ENCODE results near the gene GID4.
A peak's percentile ranks its signal among the peaks of the same experiment; 100 is the strongest.
"Not testable (repeated sequence)": the region's sequence is repeated elsewhere in the genome, so short reads cannot be mapped to it uniquely, and the experiment has no call there.

Gene GID4

GRCh38 chr17:18038861-18039534 is at the start of gene GID4, which contains the start of gene ATPAF2:
GID4 (plus strand) TSS chr17:18039408; CDS start chr17:18039465, 57 bp downstream.
ATPAF2 (minus strand) TSS chr17:18039168; CDS start chr17:18039013, 155 bp downstream.
- peak; percentile 99 for DNase-seq

- DNase-seq = no peak
Observed at GRCh38 chr17:17989618-17990017, 49.6 kb upstream of the GID4 start.

- DNase-seq = no peak
Observed at GRCh38 chr17:17990282-17990681, 48.9 kb upstream of the GID4 start.

- DNase-seq = no peak
Observed at GRCh38 chr17:17993366-17993765, 45.8 kb upstream of the GID4 start.

GRCh38 chr17:17993852-17994251 is 45.4 kb upstream of the GID4 start:
- DNase-seq = no peak

- DNase-seq = no peak
Observed at GRCh38 chr17:17994271-17995069, 44.7 kb upstream of the GID4 start.

GRCh38 chr17:17995887-17996286 is 43.3 kb upstream of the GID4 start:
- not testable (repeated sequence) for DNase-seq

- no peak for DNase-seq
Observed at GRCh38 chr17:17998934-17999333, 40.3 kb upstream of the GID4 start.

GRCh38 chr17:17999364-18000029 is 39.7 kb upstream of the GID4 start:
- DNase-seq = no peak

- DNase-seq = no peak
Observed at GRCh38 chr17:18000030-18000408, 39.2 kb upstream of the GID4 start.

GRCh38 chr17:18002171-18002570 is 37.0 kb upstream of the GID4 start:
- peak; percentile 52 for DNase-seq

GRCh38 chr17:18004345-18004744 is 34.9 kb upstream of the GID4 start:
- DNase-seq = no peak

GRCh38 chr17:18004884-18005305 is 34.3 kb upstream of the GID4 start:
- no peak for DNase-seq

GRCh38 chr17:18005496-18005895 is 33.7 kb upstream of the GID4 start:
- DNase-seq = no peak

GRCh38 chr17:18006495-18007239 is 32.5 kb upstream of the GID4 start:
- no peak for DNase-seq

- DNase-seq = peak; percentile 84
Observed at GRCh38 chr17:18008496-18009268, 30.5 kb upstream of the GID4 start.

GRCh38 chr17:18009609-18010420 is 29.4 kb upstream of the GID4 start:
- no peak for DNase-seq

GRCh38 chr17:18011286-18011685 is 27.9 kb upstream of the GID4 start:
- DNase-seq = no peak

GRCh38 chr17:18014006-18014405 is 25.2 kb upstream of the GID4 start:
- DNase-seq = no peak

GRCh38 chr17:18015593-18015992 is 23.6 kb upstream of the GID4 start:
- no peak for DNase-seq

GRCh38 chr17:18016426-18016825 is 22.8 kb upstream of the GID4 start:
- DNase-seq = no peak

All from HCEC 1CT (cell line).